ENCODE measurements around the gene UBASH3B. TPM values are rescaled to one million over a fixed set of nuclear protein-coding genes. Genes with fewer than 3 reads are reported as not detected.

UBASH3B gene
- total and polyA plus RNA-seq, 2 of the 13 experiments (the other 11 are each of a cell fraction or from before 2014, with no cell fraction given): 4.4 to 7.6 TPM

DNA sequence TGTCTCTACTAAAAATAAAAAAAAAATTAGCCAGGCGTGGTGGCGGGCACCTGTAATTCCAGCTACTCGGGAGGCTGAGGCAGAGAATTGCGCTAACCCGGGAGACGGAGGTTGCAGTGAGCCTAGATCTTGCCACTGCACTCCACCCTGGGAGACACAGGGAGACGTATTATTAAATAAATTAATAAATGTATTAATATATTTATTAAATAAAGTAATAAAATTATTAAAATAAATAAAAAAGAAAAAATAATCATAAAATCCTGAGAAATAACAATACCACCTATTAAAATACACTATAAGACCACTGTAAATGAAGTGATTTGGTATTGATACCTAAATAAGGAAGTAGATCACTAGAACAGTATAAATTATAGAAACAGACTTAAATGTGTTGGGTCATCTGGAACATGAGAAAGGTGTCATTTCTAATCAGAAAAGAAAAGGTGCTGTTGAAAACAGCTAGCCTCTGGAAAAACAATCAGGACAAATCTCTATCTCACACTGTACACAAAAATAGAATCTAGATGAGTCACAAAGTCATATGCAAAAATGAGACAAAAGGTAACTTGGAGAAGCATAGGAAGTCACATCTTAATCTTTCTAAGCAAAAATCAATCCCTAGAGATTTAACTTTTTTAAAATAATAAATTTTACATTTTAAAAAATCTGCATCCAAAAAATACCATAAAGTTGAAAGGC, 43.2 kb upstream of the UBASH3B start (continued):
- TF ChIP-seq MAZ (IDR thresholded peaks at IDR 0.05; ENCODE audit: borderline replicate concordance, low read depth, low read length) (no peak), MAZ (CRISPR knock-in tag; IDR thresholded peaks at IDR 0.05; ENCODE audit: low read depth) (no peak), RAD51 (IDR thresholded peaks at IDR 0.05; ENCODE audit: borderline replicate concordance) (no peak)
- TF ChIP-seq, protein P1, sequence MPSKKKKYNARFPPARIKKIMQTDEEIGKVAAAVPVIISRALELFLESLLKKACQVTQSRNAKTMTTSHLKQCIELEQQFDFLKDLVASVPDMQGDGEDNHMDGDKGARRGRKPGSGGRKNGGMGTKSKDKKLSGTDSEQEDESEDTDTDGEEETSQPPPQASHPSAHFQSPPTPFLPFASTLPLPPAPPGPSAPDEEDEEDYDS (CRISPR knock-in tag; IDR thresholded peaks at IDR 0.05): no peak

DNA sequence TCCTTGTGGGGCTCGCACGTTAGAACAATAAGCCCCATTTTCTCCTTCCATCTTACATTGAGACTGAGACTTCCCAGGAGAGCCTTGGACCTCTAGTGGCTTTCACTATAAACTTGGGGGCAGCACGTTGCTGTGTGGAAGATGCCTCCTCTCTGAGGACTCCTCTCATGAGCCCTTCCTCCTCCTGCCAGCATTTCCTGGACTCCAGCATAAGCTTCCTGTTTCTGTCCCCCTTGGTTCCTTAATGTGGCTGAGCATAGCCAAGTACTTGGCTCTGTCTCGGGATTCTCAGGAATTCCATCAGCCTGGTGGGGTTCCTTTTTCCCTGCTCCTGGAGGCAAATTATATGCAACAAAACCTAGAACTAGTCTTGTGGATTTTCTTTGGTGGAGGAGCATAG, 38.8 kb upstream of the UBASH3B start:
- H3K4me3 ChIP-seq (replicated peaks in 1 of 3; ENCODE audit: insufficient read depth in 1 of 3, low read depth in 2 of 3, low read length in 3 of 3): no peak overlapping the region
- H3K9me3 ChIP-seq (ENCODE audit: low read length): no peaks in the 10 kb centered on the region
- FAIRE-seq: no peak
- POLR2A ChIA-PET: no interaction called here
- ATAC-seq: no peak
- in situ Hi-C loops (cut with HindIII; ENCODE audit: extremely low pct_ligation_motif_present, low pct_unique_long_range_greater_than_20kb): loop anchor here (25.0 kb wide), 1 partner anchor 421 kb away; no protein-coding TSS in a partner anchor
- 0 out of 2 replicates have a peak, but pooled peaks cover 6% of the 10 kb centered on the region for H3K4me1 ChIP-seq (ENCODE audit: insufficient read depth, low read length)
- no TSS peak for BruUV-seq (replicated peaks)
- no peak overlapping the region for H2AFZ ChIP-seq (ENCODE audit: low read length)
- 3% methylated on average over 4 of the region's 4 CpGs for WGBS (ENCODE audit: low lambda C conversion rate)
- no peak overlapping the region for H3K27ac ChIP-seq (ENCODE audit: extremely low read length, insufficient read depth, low read length)
- peaks cover 4 to 14% of the 10 kb centered on the region in 2 experiments; a peak in 4 of 5 replicates for H3K27me3 ChIP-seq (ENCODE audit: control insufficient read depth in 1 of 2, insufficient read depth in 2 of 2, low read length in 2 of 2)
- H3K4me2 ChIP-seq (ENCODE audit: low read depth, low read length): no peak overlapping the region
- no peak overlapping the region for H3K9ac ChIP-seq (ENCODE audit: insufficient read depth, low read depth, low read length)
- no peak for DNase-seq (ENCODE audit: low spot score)
- CTCF ChIA-PET (ENCODE audit: low intra/inter-chr PET ratio, low total read pairs): no interaction called here
- intact Hi-C loops (cut with micrococcal nuclease; ENCODE audit: unreplicated experiment): no loop called here
- H4K20me1 ChIP-seq (ENCODE audit: insufficient read depth, low read length): no peaks in the 10 kb centered on the region
- H3K36me3 ChIP-seq (replicated peaks in 1 of 2; ENCODE audit: control insufficient read depth in 1 of 2, insufficient read depth in 2 of 2, low read length in 2 of 2): no peaks in the 10 kb centered on the region
- H3K79me2 ChIP-seq (ENCODE audit: insufficient read depth, low read length): no peaks in the 10 kb centered on the region
- no peak for TF ChIP-seq ZNF296 (CRISPR knock-in tag; conservative IDR thresholded peaks at IDR 0.05)
- TF ChIP-seq RFX5 (IDR thresholded peaks at IDR 0.05; ENCODE audit: low read depth, low read length): no peak
- TF ChIP-seq, protein P2, sequence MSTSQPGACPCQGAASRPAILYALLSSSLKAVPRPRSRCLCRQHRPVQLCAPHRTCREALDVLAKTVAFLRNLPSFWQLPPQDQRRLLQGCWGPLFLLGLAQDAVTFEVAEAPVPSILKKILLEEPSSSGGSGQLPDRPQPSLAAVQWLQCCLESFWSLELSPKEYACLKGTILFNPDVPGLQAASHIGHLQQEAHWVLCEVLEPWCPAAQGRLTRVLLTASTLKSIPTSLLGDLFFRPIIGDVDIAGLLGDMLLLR (CRISPR knock-in tag; IDR thresholded peaks at IDR 0.05): no peak
- TF ChIP-seq, protein P3, sequence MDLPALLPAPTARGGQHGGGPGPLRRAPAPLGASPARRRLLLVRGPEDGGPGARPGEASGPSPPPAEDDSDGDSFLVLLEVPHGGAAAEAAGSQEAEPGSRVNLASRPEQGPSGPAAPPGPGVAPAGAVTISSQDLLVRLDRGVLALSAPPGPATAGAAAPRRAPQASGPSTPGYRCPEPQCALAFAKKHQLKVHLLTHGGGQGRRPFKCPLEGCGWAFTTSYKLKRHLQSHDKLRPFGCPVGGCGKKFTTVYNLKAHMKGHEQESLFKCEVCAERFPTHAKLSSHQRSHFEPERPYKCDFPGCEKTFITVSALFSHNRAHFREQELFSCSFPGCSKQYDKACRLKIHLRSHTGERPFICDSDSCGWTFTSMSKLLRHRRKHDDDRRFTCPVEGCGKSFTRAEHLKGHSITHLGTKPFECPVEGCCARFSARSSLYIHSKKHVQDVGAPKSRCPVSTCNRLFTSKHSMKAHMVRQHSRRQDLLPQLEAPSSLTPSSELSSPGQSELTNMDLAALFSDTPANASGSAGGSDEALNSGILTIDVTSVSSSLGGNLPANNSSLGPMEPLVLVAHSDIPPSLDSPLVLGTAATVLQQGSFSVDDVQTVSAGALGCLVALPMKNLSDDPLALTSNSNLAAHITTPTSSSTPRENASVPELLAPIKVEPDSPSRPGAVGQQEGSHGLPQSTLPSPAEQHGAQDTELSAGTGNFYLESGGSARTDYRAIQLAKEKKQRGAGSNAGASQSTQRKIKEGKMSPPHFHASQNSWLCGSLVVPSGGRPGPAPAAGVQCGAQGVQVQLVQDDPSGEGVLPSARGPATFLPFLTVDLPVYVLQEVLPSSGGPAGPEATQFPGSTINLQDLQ (CRISPR knock-in tag; IDR thresholded peaks at IDR 0.05): no peak
- no peak for TF ChIP-seq MBD4 (IDR thresholded peaks at IDR 0.05; ENCODE audit: borderline replicate concordance, low read length)
- no peak for TF ChIP-seq ZNF44 (CRISPR knock-in tag; IDR thresholded peaks at IDR 0.05)
- no peak for TF ChIP-seq ZEB1 (IDR thresholded peaks at IDR 0.05; ENCODE audit: insufficient replicate concordance, low read depth)
- no peak for TF ChIP-seq ZNF709 (CRISPR knock-in tag; IDR thresholded peaks at IDR 0.05)
- TF ChIP-seq REL (CRISPR knock-in tag; conservative IDR thresholded peaks at IDR 0.05): no peak
- TF ChIP-seq ZNF746 (CRISPR knock-in tag; IDR thresholded peaks at IDR 0.05): no peak
- no peak for TF ChIP-seq ZNF350 (CRISPR knock-in tag; IDR thresholded peaks at IDR 0.05; ENCODE audit: borderline replicate concordance, low read depth)
- TF ChIP-seq KLF12 (CRISPR knock-in tag; IDR thresholded peaks at IDR 0.05; ENCODE audit: borderline replicate concordance): no peak
- TF ChIP-seq, protein P4, sequence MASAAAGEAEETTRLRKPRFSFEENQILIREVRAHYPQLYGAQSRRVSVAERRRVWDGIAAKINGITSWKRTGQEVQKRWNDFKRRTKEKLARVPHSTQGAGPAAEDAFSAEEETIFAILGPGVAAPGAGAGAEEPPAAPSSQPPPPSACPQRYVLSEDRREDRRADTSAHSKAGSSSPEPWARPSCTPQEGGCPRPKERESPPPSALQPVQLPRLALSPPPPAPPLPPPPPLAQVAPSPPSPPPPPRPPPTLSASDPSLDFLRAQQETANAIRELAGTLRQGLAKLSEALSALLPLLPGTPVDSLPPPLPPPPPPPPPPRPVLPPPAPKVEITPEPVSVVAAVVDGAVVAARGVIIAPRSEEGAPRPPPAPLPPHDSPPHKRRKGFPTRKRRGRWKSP (CRISPR knock-in tag; IDR thresholded peaks at IDR 0.05): no peak
- no peak for TF ChIP-seq THYN1 (CRISPR knock-in tag; IDR thresholded peaks at IDR 0.05; ENCODE audit: borderline replicate concordance, low read depth)
- TF ChIP-seq KLF11 (CRISPR knock-in tag; IDR thresholded peaks at IDR 0.05): no peak
- no peak for TF ChIP-seq TAF15 (IDR thresholded peaks at IDR 0.05; ENCODE audit: low read depth, low read length, poor library complexity, severe bottlenecking)

Data from HepG2 (cell line).